AG04449 (cell line): ENCODE data around the gene SRF.

Experiments used
- CTCF ChIA-PET: fragments of 350-600 bp; formaldehyde crosslinking; extraction: SDS; loops from one replicate; lab custom pipeline; 2021; ENCODE audit warnings: antibody characterized with exemption; lab: Yijun Ruan, JAX
- POLR2A ChIA-PET: fragments of 400-600, 350-600 bp; formaldehyde crosslinking; extraction: SDS; loops from one replicate; lab custom pipeline; 2020; ENCODE audit warnings: antibody characterized with exemption, inconsistent platforms; lab: Yijun Ruan, JAX
- DNase-seq: peaks from one replicate; pipeline ENCODE4 v3.0.0-alpha.2; 2010; ENCODE audit warnings: low read depth, low spot score
- H3K4me3 ChIP-seq: 2 replicates; pipeline ENCODE4 v1.5.1; 2011; ENCODE audit warnings: low read depth, mild to moderate bottlenecking, control low read depth, low read length
- CTCF ChIP-seq: IDR thresholded peaks from one replicate; pipeline ENCODE4 v1.5.1; 2011; ENCODE audit warnings: mild to moderate bottlenecking, moderate library complexity, low read length, control low read depth, inconsistent platforms; ENCODE audit not compliant: insufficient read depth; ENCODE audit errors: missing control alignments

The SRF gene

DNA sequence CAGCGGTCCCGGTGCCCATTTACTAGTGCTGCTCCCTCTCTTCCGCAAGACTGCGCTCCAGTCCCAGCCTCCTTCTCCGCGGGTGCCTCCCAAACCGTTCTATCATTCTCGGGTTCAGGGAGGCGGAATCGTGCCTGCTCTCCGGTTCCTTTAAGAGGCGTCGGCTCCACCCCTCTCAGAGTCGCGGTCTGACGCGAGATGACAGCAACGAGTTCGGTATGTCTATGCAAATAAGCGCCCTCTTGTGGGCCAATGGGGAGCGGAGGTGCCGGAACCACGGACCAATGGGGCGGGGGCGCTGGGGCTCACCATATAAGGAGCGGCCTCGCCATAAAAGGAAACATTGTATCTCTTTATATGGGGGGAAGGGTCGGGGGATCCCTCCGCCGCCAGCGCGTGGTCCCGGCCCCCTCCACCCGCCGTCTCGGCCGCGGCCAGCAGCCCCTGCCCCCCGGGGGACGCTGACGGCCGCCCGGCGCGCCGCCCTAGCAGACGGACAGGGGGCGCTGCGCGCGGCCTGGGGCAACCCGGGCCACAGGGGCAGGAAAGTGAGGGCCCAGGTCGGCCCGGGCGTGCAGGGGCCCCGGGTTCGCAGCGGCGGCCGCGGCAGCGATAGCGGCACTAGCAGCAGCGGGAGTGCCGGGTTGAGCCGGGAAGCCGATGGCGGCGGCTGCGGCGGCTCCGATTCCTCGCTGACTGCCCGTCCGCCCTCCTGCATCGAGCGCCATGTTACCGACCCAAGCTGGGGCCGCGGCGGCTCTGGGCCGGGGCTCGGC lies at the start of gene SRF:
SRF (plus strand) TSS at position 339 of the 776 bp plus-strand sequence; CDS start at position 727, 388 bp downstream.
- ChIA-PET POLR2A (interaction anchor here (0.7 to 1.5 kb wide), 3 partner anchors 11 to 111 kb away, joined by 3 to 7 read pairs (median 3); partner anchors contain the start of genes CUL9, KLC4 and MRPL2), CTCF (interaction anchor here (0.9 to 1.6 kb wide), 9 partner anchors 8 to 270 kb away, joined by 3 to 4 read pairs (median 3); partner anchors contain the start of gene CUL7)
- peak within 1 kb of the TSS; percentile 99 for H3K4me3 ChIP-seq
- DNase-seq: peak; percentile 97
- peak; percentile 64 for TF ChIP-seq CTCF

GRCh38 chr6:43122146-43122545 lies 48.9 kb upstream of the SRF start:
- ChIA-PET POLR2A (no interaction called here), CTCF (interaction anchor here (1.4 to 6.0 kb wide), 5 partner anchors 9 to 52 kb away, joined by 3 to 32 read pairs (median 5); partner anchors contain the start of gene PTK7)
- DNase-seq: no peak
- no peak overlapping the region for H3K4me3 ChIP-seq
- no peak for TF ChIP-seq CTCF

GRCh38 chr6:43123461-43124314 lies 47.4 kb upstream of the SRF start:
- ChIA-PET POLR2A (interaction anchor here (1.1 to 3.8 kb wide), 2 partner anchors 27 to 46 kb away, joined by 4 to 36 read pairs; partner anchors contain the start of gene PTK7), CTCF (interaction anchor here (0.8 to 6.0 kb wide), 11 partner anchors 10 to 53 kb away, joined by 3 to 32 read pairs (median 3); no protein-coding TSS in a partner anchor)
- no peak for DNase-seq
- TF ChIP-seq CTCF: no peak
- H3K4me3 ChIP-seq: peak overlapping the region; percentile 18

DNA sequence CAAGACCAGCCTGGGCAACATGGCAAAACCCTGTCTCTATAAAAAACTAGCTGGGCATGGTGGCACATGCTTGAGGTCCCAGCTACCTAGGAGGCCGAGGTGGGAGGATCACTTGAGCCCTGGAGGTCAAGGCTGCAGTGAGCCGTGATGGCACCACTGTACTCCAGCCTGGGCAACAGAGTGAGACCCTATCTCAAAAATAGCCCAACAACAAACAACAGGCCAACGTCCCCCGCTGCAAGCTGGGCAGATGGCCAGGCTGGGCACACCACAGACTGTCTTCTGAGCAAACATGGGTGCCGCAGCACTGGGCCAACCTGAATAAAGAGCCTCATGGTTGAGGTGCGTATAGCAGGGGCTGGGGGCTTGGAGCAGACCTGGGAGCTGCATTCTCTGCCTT lies 46.6 kb upstream of the SRF start:
- ChIA-PET CTCF (interaction anchor here (0.7 to 6.0 kb wide), 11 partner anchors 8 to 54 kb away, joined by 3 to 32 read pairs (median 3); partner anchors contain the start of gene PTK7), POLR2A (interaction anchor here (0.8 to 3.8 kb wide), 7 partner anchors 8 to 71 kb away, joined by 3 to 36 read pairs (median 7); partner anchors contain the start of genes CUL7 and PTK7)
- TF ChIP-seq CTCF: no peak
- no peak for DNase-seq
- H3K4me3 ChIP-seq: no peak overlapping the region

DNA sequence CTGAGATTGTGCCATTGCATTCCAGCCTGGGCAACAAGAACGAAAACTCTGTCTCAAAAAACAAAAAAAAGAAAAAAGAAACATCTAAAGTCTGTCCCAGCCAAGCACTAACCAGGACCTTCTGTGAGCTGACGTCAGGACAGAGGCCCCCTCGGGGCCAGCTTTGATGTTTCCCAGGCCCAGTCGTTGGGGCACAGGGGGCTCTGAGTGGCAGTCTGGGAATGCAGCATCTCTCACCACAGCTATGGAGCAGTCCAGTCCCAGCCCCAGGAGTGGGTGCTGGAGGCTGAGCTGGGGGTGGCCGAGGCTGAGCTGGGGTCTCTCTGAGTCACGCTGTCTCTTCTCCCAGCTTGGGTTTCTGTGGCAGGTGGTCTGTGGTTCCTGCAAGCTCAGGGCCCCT lies 46.0 kb upstream of the SRF start:
- ChIA-PET POLR2A (interaction anchor here (0.8 to 3.8 kb wide), 10 partner anchors 9 to 111 kb away, joined by 3 to 36 read pairs (median 4); partner anchors contain the start of genes CUL7, KLHDC3, MEA1 and PTK7), CTCF (interaction anchor here (0.6 to 6.0 kb wide), 12 partner anchors 8 to 55 kb away, joined by 3 to 32 read pairs (median 3); partner anchors contain the start of gene PTK7)
- TF ChIP-seq CTCF: no peak
- no peak overlapping the region; the same call in 1 of the 2 replicates for H3K4me3 ChIP-seq
- peak; percentile 93 for DNase-seq
